Nephron (organoid): Measurements from ENCODE around the gene CNIH1.
A peak's percentile ranks its signal among the peaks of the same experiment; 100 is the strongest.

ENCODE experiments used
- H3K27ac Mint-ChIP-seq, 3 experiments: 2 replicates each; pipeline ENCODE4 v1.8.0; 2020; ENCODE audit warnings: mixed read lengths in 3 of 3, mild to moderate bottlenecking in 2 of 3, moderate library complexity in 1 of 3
- H3K27me3 Mint-ChIP-seq: 2 replicates; pipeline ENCODE4 v1.8.0; 2021; ENCODE audit warnings: low read depth, mild to moderate bottlenecking, moderate library complexity, mixed read lengths
- H3K36me3 Mint-ChIP-seq: 2 replicates; pipeline ENCODE4 v1.8.0; 2020; ENCODE audit warnings: low read depth, mixed read lengths
- H3K4me1 Mint-ChIP-seq: 2 replicates; pipeline ENCODE4 v1.8.0; 2020; ENCODE audit warnings: mixed read lengths
- H3K4me3 Mint-ChIP-seq, 3 experiments: 2 replicates each; pipeline ENCODE4 v1.8.0; 2020; ENCODE audit warnings: mild to moderate bottlenecking in 3 of 3, mixed read lengths in 3 of 3, moderate library complexity in 2 of 3
- H3K9me3 Mint-ChIP-seq: 2 replicates; pipeline ENCODE4 v1.8.0; 2020; ENCODE audit warnings: mixed read lengths
- TF ChIP-seq, protein P1 (sequence below), 3 experiments: fragments of 200-600 bp; sonication (generic); IDR thresholded peaks; one replicate each; pipeline ENCODE4 v1.5.0; 2021; ENCODE audit warnings: antibody characterized with exemption in 3 of 3; ENCODE audit not compliant: unreplicated experiment in 3 of 3

Gene CNIH1

DNA sequence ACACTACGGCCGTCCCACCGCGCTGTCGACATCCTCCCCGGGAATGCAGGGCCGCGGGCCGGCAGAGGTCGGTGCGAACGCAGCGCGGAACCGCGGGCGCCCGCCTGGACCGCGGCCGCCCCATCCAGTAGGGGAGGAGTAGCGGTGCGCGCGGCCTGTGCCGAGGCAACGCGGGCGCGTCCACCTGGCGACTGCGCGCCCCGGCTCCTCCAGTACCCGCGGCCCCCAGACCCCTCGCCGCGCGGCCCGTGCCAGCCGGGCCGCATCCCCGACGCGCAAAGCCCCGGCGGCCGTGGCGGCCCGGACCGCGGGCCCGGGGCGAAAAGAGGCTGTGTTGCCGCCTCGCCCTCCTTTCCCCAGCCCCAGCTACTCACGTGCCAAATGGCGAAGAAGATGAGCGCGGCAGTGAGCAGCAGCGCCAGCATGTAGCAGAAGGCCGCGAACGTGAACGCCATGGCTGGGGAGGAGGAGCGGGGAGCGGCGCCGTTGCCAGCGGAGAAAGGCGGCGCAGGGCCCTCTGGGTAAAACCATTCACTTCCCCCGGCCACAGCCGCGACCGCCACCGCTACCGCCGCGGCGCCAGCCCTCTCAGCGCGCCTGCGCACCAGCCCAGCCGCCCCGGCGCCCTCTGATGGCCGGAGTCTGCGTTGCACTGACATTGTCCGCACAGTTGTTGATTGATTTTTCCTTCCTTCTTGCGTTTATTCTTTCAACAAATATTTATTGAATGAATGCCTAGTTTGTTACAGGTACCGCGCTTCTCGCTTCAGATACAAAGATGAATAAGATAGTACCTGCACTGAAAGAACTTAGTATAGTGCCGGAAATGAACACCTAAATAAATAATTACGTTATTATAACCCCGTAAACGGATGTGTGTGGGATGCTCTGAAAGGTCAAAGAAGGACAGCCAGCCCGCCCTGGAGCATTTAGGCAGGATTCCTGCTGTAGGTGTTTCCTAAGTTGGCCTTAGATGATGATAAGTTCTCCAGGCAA, at the start of gene CNIH1:
Gene CNIH1, minus strand, starts transcription at position 502 of the 996 bp plus-strand sequence. Its CDS starts 47 bp downstream, at position 455.
- H3K36me3 Mint-ChIP-seq: peaks cover 6% of the 10 kb centered on the region
- H3K27me3 Mint-ChIP-seq: no peaks in the 10 kb centered on the region
- TF ChIP-seq, protein P1, sequence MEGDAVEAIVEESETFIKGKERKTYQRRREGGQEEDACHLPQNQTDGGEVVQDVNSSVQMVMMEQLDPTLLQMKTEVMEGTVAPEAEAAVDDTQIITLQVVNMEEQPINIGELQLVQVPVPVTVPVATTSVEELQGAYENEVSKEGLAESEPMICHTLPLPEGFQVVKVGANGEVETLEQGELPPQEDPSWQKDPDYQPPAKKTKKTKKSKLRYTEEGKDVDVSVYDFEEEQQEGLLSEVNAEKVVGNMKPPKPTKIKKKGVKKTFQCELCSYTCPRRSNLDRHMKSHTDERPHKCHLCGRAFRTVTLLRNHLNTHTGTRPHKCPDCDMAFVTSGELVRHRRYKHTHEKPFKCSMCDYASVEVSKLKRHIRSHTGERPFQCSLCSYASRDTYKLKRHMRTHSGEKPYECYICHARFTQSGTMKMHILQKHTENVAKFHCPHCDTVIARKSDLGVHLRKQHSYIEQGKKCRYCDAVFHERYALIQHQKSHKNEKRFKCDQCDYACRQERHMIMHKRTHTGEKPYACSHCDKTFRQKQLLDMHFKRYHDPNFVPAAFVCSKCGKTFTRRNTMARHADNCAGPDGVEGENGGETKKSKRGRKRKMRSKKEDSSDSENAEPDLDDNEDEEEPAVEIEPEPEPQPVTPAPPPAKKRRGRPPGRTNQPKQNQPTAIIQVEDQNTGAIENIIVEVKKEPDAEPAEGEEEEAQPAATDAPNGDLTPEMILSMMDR (IDR thresholded peaks at IDR 0.05; ENCODE audit: unreplicated experiment in 3 of 3): peak; percentile 97
- peaks cover 62% of the 10 kb centered on the region for H3K4me1 Mint-ChIP-seq
- peak within 1 kb of the TSS; percentile 95 to 99 (median 99) for H3K27ac Mint-ChIP-seq
- H3K4me3 Mint-ChIP-seq: peak within 1 kb of the TSS; percentile 96 to 98 (median 97)
- no peaks in the 10 kb centered on the region for H3K9me3 Mint-ChIP-seq

DNA sequence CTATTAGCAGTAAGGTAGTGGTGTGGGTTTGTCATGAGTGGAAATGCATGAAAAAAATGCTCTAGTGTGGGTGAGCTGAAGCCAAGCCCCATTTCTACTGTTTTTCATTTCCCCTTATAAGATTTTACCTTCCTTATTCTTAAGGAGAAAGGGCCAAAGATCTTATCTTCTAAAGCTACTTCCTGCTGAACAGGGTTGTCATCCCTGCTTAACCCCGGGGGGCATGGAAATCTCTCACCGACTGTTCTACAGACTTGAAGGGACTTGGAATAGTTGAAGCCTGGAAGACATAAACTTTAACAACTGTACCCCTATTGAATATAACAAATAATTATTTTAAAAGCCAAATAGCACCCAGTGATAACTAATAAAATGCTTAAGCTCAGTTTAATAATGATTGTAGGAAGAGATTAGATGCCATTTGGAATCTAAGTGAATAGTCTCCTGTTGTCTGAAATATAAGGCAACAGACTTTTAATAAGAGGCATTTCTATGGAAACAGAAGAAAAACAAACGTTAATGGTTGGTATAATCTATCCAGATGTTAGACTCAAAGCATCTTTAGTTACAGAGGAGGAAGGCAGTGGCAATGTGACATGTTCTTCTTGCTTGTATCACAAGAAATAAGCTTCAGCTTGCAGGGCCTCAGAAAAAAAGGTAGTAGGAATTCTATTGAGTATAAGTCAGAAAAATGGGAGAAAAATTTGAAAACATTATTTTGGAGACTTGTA, 49.4 kb upstream of the CNIH1 start:
- peak overlapping the region in 2 of 3 experiments; percentile 20 to 21 for H3K4me3 Mint-ChIP-seq
- no peaks in the 10 kb centered on the region for H3K27me3 Mint-ChIP-seq
- H3K9me3 Mint-ChIP-seq: no peaks in the 10 kb centered on the region
- peaks cover 28% of the 10 kb centered on the region for H3K4me1 Mint-ChIP-seq
- peak overlapping the region in 2 of 3 experiments; percentile 89 to 97 for H3K27ac Mint-ChIP-seq
- TF ChIP-seq, protein P1 (IDR thresholded peaks at IDR 0.05; ENCODE audit: unreplicated experiment in 3 of 3): no peak
- peaks cover 10% of the 10 kb centered on the region for H3K36me3 Mint-ChIP-seq

DNA sequence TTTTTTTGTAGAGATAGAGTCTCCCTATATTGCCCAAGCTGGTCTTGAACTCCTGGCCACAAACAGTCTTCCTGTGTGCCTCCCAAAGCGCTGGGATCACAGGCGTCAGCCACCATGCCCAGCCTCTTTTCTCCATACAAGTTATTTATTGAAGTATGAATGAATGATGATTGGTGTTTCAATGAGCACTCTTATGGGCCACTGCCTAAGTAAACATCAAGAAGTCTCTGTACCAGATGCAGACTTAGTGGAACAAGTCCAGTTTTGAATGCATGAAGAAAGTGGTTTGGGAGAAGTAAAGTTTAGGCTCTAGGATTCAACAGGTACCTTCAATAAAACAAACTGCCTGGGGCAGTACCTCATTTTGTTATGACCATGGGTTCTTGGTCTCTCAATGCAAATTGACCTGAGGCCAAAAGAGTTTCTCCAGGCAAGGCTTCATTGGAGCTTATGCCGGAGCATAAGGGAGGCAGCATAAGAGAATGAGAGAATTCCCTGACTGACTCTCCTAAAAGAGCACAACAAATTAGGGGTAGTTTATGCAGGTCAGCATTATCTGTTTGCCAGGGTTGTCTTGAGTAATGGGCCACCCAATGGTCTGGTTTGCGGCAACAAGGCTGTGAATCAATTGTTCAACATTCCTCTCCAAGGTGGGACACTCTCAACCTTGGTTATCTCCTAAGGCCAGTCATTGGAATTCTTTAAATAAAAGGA, 48.7 kb upstream of the CNIH1 start:
- Mint-ChIP-seq H3K4me3 (peak overlapping the region; percentile 82 to 91 (median 91)), H3K9me3 (no peaks in the 10 kb centered on the region), H3K27me3 (no peaks in the 10 kb centered on the region), H3K27ac (peak overlapping the region; percentile 89 to 97 (median 95)), H3K4me1 (peaks cover 36% of the 10 kb centered on the region), H3K36me3 (peaks cover 17% of the 10 kb centered on the region)
- TF ChIP-seq, protein P1 (IDR thresholded peaks at IDR 0.05; ENCODE audit: unreplicated experiment in 3 of 3): no peak

DNA sequence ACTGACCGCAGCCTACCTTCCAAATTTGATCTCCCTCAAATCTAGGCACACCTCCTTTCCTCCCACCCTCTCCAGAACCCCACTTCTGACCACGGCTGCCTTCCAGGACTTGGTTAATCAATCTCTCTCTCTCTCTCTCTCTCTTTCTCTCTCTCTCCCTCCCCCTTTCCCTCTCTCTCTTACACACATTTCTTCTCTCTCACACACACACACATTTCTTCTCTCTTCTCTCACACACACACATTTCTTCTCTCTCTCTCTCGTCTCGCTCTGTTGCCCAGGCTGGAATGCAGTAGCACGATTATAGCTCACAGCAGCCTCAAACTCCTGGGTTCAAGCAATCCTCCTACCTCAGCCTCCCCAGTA, 48.1 kb upstream of the CNIH1 start:
- no peaks in the 10 kb centered on the region for H3K9me3 Mint-ChIP-seq
- peaks cover 41% of the 10 kb centered on the region for H3K4me1 Mint-ChIP-seq
- H3K27ac Mint-ChIP-seq: peak overlapping the region; percentile 89 to 97 (median 95)
- peak overlapping the region; percentile 82 to 91 (median 91) for H3K4me3 Mint-ChIP-seq
- H3K27me3 Mint-ChIP-seq: no peaks in the 10 kb centered on the region
- peaks cover 17% of the 10 kb centered on the region for H3K36me3 Mint-ChIP-seq
- TF ChIP-seq, protein P1 (IDR thresholded peaks at IDR 0.05; ENCODE audit: unreplicated experiment in 3 of 3): peak in 1 of 3 experiments; percentile 0

DNA sequence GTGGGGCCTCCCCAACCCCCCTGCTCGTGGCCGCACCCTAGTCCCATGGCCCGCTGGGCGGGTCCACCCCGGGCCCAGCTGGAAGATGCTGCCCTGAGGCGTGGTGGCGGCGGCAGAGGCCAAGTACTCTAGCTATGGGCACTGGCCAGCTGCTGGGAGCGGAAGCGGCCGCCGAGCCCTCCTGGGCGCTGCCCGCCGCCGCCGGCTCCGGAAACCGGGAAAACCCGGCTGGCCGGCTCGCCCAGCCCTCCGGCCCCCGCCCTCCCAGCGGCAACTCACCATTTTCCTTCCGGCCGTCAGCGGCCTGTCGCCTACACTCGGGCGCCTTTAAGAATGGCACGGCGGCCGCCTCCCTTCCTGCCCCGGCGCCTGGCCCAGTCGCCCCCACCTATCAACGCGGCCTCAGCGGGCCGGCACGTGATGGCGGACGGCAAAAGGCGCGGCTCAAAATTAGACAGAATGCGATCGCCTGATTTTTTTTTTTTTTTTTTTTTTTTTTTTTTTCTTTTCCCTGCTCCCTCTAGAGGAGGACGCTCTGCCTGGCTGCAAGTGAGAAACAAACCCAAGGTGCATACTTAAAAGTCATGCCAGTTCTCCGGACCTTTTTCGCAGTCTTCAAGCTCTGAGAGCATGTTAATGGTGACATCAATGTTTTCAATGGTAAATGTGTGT, 47.6 kb upstream of the CNIH1 start, which contains the start of gene GMFB:
Gene GMFB, minus strand, starts transcription at position 335 of the 672 bp plus-strand sequence. Its CDS starts 53 bp downstream, at position 282.
- peaks cover 47% of the 10 kb centered on the region for H3K4me1 Mint-ChIP-seq
- H3K9me3 Mint-ChIP-seq: no peaks in the 10 kb centered on the region
- H3K36me3 Mint-ChIP-seq: peaks cover 19% of the 10 kb centered on the region
- TF ChIP-seq, protein P1 (IDR thresholded peaks at IDR 0.05; ENCODE audit: unreplicated experiment in 3 of 3): peak; percentile 34 to 49 (median 47)
- H3K4me3 Mint-ChIP-seq: peak within 1 kb of the TSS; percentile 82 to 91 (median 91)
- H3K27ac Mint-ChIP-seq: peak within 1 kb of the TSS; percentile 89 to 97 (median 95)
- no peaks in the 10 kb centered on the region for H3K27me3 Mint-ChIP-seq
